Spleen (tissue), 11 donors: ENCODE measurements around the gene CSTPP1. TPM values are rescaled to one million over a fixed set of nuclear protein-coding genes. Genes with fewer than 3 reads are reported as not detected.

Experiments used
- DNase-seq: peaks from one replicate; pipeline ENCODE4 v3.0.0-alpha.2; 2020
- H3K27ac ChIP-seq, 8 donors: fragments of 200-600 bp; sonication (generic) in 7 of 8; 1 replicate in 4 of 8; 2 replicates in 4 of 8; pipeline versions ENCODE4 v1.5.0 to v1.8.0; 2016 to 2021; ENCODE audit warnings: inconsistent platforms in 4 of 8, mild to moderate bottlenecking in 4 of 8, moderate library complexity in 1 of 8
- H3K27me3 ChIP-seq, 7 donors: fragments of 200-600 bp; sonication (generic) in 6 of 7; replicated peaks in 1 of 7; 1 replicate in 4 of 7; 2 replicates in 3 of 7; pipeline versions ENCODE4 v1.5.0 to v1.8.0; 2016 to 2021; ENCODE audit warnings: inconsistent platforms in 3 of 7, mild to moderate bottlenecking in 1 of 7
- H3K36me3 ChIP-seq, 6 donors: fragments of 200-600 bp; sonication (generic) in 5 of 6; 1 replicate in 4 of 6; 2 replicates in 2 of 6; pipeline versions ENCODE4 v1.5.0 to v1.8.0; 2016 to 2021; ENCODE audit warnings: inconsistent platforms in 2 of 6
- H3K4me1 ChIP-seq, 6 donors: fragments of 200-600 bp; sonication (generic) in 5 of 6; 1 replicate in 3 of 6; 2 replicates in 3 of 6; pipeline versions ENCODE4 v1.5.0 to v1.8.0; 2016 to 2021; ENCODE audit warnings: inconsistent platforms in 3 of 6
- H3K4me3 ChIP-seq, 8 donors: fragments of 200-600 bp; sonication (generic) in 7 of 8; 1 replicate in 4 of 8; 2 replicates in 4 of 8; pipeline versions ENCODE4 v1.5.0 to v1.8.0; 2016 to 2021; ENCODE audit warnings: inconsistent platforms in 4 of 8, mild to moderate bottlenecking in 4 of 8, moderate library complexity in 2 of 8
- H3K9me3 ChIP-seq, 8 donors: fragments of 200-600 bp; sonication (generic) in 7 of 8; 1 replicate in 4 of 8; 2 replicates in 4 of 8; pipeline versions ENCODE4 v1.5.0 to v1.8.0; 2016 to 2021; ENCODE audit warnings: inconsistent platforms in 4 of 8
- POLR2A ChIP-seq, 3 donors: fragments of 450-650 bp; IDR thresholded peaks; one replicate each; pipeline ENCODE4 v1.5.1; 2017; ENCODE audit warnings: antibody characterized with exemption in 3 of 3, mild to moderate bottlenecking in 1 of 3
- POLR2AphosphoS5 ChIP-seq, 3 donors: sonication (generic); formaldehyde crosslinking; IDR thresholded peaks; one replicate each; pipeline ENCODE4 v1.5.1; 2017; ENCODE audit warnings: antibody characterized with exemption in 3 of 3
- WGBS, 5 donors: extraction: QIAGEN DNeasy Blood & Tissue Kit in 3 of 5; methylation state at CpG; one replicate each; pipeline versions ENCODE4 v1.1.5 to v1.1.7; 2013 to 2018; 5-methylcytosine and 5-hydroxymethylcytosine counted together
- intact Hi-C: fragments of 100-400 bp; cut with DNase I; formaldehyde crosslinking; loops from one replicate; pipeline ENCODE4 v1.15.0; 2023; ENCODE audit warnings: low total_unique reads
- polyA plus RNA-seq, 3 donors: library from polyadenylated mRNA; stranded (reverse); fragments of 200-250 nt; gene quantifications; one replicate each; pipeline ENCODE4 v1.2.1, GENCODE V29; 2013
- total RNA-seq, 7 donors: library from RNA; depleted of rRNA in 3 of 7; stranded (reverse); fragments of >200 nt in 3 of 7; fragmentation: NEBNext Ultra II Directional in 4 of 7; extraction: Animal tissue kit (Norgen Biotek cat#: 25700) in 4 of 7; gene quantifications; one replicate each; pipeline versions ENCODE4 v1.1.0 to v1.2.1, GENCODE V29; 2016 to 2021
- TF ChIP-seq, protein P1 (sequence below), 11 experiments: fragments of 200-600 bp in 7 of 11; fragments of 450-650 bp in 4 of 11; sonication (generic) in 4 of 11; IDR thresholded peaks in 8 of 11; conservative IDR thresholded peaks in 3 of 11; 1 replicate in 7 of 11; 2 replicates in 4 of 11; pipeline versions ENCODE4 v1.4.0 to v1.8.0; 2016 to 2021; ENCODE audit warnings: antibody characterized with exemption in 11 of 11, inconsistent platforms in 4 of 11, mild to moderate bottlenecking in 1 of 11
- donor health status: healthy with polysubstance abuse.
- donor health status: DM: no; HTN: no; CAD: no; lungs with moderate emphysema.
- donor health status: DM: no; HTN: no; CAD: no.
- donor health status: Bipolar disorder and iron deficiency.
- donor health status: healthy.
- donor health status: DM: no; HTN: no; CAD: no.
- donor health status: DM: yes; HTN: yes; CAD: no.

The CSTPP1 gene
- total and polyA plus RNA-seq, 10 donors, result 8.6 to 23.0 (median 14.4) TPM

DNA sequence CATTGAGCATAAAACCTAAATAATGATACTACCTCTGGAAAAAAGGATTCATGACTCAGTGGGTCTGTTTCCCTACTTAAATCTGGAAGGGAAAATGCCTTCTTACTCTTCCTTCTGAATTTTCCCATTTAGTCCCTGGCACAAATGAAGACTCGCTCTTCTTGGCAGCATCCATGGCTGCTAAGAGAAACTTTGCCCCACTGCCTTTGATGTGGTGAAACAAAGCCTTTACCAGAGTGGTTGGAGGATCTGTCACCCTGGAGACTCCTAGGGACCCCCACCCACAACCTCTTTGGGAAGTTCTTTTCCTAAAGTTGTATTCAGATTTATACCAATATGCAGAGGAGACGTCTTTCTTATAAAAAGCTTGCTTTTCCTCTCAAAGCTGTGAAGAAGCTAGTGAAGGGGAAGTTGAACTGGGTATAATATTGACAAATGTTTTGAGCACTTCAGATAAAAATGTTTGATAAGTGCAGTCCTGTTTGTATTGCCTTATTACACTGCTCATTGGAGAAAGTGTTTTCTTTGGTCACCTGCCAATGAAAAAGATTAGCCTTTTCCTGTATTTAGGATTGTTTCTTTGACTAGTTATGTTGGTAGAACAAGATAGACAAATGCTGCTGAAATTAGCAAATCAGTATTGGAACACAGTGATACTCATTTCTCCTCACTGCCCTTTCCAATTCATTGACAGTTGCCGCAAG, 162.8 kb downstream of the CSTPP1 start:
- Histone ChIP-seq H3K4me1 (no peaks in the 10 kb centered on the region), H3K9me3 (no peaks in the 10 kb centered on the region), H3K4me3 (no peak overlapping the region), H3K36me3 (no peaks in the 10 kb centered on the region), H3K27me3 (no peaks in the 10 kb centered on the region), H3K27ac (no peak overlapping the region)
- DNase-seq, result no peak
- intact Hi-C loops, result no loop called here
- 81 to 88% (median 83%) methylated on average over 3 of the region's 3 CpGs for whole genome bisulfite sequencing, 5 donors
- TF ChIP-seq POLR2A (IDR thresholded peaks at IDR 0.05) (no peak), POLR2AphosphoS5 (IDR thresholded peaks at IDR 0.05) (no peak)
- TF ChIP-seq, protein P1, sequence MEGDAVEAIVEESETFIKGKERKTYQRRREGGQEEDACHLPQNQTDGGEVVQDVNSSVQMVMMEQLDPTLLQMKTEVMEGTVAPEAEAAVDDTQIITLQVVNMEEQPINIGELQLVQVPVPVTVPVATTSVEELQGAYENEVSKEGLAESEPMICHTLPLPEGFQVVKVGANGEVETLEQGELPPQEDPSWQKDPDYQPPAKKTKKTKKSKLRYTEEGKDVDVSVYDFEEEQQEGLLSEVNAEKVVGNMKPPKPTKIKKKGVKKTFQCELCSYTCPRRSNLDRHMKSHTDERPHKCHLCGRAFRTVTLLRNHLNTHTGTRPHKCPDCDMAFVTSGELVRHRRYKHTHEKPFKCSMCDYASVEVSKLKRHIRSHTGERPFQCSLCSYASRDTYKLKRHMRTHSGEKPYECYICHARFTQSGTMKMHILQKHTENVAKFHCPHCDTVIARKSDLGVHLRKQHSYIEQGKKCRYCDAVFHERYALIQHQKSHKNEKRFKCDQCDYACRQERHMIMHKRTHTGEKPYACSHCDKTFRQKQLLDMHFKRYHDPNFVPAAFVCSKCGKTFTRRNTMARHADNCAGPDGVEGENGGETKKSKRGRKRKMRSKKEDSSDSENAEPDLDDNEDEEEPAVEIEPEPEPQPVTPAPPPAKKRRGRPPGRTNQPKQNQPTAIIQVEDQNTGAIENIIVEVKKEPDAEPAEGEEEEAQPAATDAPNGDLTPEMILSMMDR (IDR thresholded peaks at IDR 0.05 in 8 of 11, conservative IDR thresholded peaks at IDR 0.05 in 3 of 11), result no peak

DNA sequence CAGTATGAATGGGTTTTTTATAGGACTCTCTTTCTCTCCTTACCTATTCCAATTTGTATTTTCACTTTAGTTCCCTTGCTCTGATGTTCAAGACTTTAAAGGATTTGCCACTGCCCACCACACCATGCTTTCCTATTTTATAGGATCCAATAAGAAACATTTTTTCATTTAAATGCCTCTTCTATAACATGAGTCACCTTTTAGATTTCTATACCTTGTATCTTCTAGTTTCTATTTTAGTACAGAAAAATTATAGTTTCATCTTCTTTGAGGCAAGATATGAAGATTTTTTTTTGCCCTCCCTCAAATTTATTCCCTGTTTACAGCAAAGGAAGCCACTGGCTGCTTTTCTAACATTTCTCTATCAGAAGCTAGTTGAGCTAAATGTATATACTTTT, 163.4 kb downstream of the CSTPP1 start:
- Histone ChIP-seq H3K36me3 (no peaks in the 10 kb centered on the region), H3K27ac (no peak overlapping the region), H3K4me3 (no peak overlapping the region), H3K4me1 (no peaks in the 10 kb centered on the region), H3K9me3 (no peaks in the 10 kb centered on the region), H3K27me3 (no peaks in the 10 kb centered on the region)
- DNase-seq, result no peak
- TF ChIP-seq POLR2A (IDR thresholded peaks at IDR 0.05) (no peak), POLR2AphosphoS5 (IDR thresholded peaks at IDR 0.05) (no peak)
- TF ChIP-seq, protein P1 (IDR thresholded peaks at IDR 0.05 in 8 of 11, conservative IDR thresholded peaks at IDR 0.05 in 3 of 11), result no peak
- intact Hi-C loops, result no loop called here

DNA sequence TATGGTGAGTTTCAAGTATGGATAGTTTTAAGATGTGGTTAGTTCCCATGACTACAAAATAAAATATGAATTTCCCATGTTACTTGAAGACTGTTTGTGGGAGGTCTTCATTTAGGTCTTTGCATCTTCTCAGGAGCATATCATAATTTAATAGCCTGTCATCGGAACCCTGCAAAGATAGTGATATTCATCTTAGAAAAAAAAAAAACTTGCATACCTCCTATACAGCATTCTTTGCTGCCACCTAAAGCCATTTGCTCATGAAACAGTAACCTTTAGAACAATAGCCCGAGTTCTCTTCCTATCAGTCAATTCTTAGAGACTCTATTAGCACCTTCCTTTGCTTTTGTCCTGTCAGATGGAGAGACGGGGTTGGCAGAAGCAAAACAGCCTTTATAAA, 164.8 kb downstream of the CSTPP1 start:
- no peaks in the 10 kb centered on the region for H3K4me1 ChIP-seq
- intact Hi-C loops, result no loop called here
- 85 to 95% (median 89%) methylated on average over 3 of the region's 3 CpGs for WGBS, 5 donors
- no peaks in the 10 kb centered on the region for H3K9me3 ChIP-seq
- H3K36me3 ChIP-seq, result no peaks in the 10 kb centered on the region
- no peak for DNase-seq
- no peaks in the 10 kb centered on the region for H3K27me3 ChIP-seq
- TF ChIP-seq, protein P1 (IDR thresholded peaks at IDR 0.05 in 8 of 11, conservative IDR thresholded peaks at IDR 0.05 in 3 of 11), result no peak
- no peak for TF ChIP-seq POLR2AphosphoS5 (IDR thresholded peaks at IDR 0.05)
- no peak for TF ChIP-seq POLR2A (IDR thresholded peaks at IDR 0.05)
- H3K4me3 ChIP-seq, result no peak overlapping the region
- no peak overlapping the region for H3K27ac ChIP-seq

DNA sequence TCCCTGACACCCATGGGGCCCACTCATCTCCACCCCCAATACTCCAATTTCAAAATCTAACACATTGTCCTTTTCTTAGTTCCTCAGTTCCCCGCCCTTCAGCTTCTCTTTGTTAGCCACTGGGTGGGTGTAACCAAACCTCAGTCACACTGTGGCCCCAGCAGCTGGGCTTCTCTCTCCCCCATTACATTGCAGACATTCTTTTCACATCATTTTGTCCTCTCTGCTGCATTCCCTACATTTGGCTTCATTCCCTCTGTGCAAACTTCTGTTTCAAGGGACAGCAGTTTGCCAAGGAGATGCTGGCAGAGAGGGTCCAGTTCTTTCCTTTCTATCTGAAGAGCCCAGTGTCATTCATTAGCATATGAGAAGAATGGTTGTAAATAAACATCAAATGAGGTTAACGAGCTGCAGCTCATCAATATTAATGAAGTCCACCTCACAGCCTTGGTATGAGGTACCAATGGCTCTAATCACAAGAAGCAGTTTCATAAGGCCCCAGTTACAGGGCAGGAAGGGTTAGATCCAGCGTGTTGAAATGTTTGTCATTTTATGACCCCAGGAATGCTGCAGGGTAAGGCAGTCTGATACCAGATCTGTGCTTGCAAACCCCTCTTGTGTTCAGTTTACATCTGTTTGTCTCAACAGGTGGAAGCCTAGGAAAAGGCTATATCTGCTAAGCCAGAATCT, 167.8 kb downstream of the CSTPP1 start:
- intact Hi-C loops, result no loop called here
- H3K36me3 ChIP-seq, result no peaks in the 10 kb centered on the region
- H3K27me3 ChIP-seq, result no peaks in the 10 kb centered on the region
- no peaks in the 10 kb centered on the region for H3K9me3 ChIP-seq
- no peaks in the 10 kb centered on the region for H3K4me1 ChIP-seq
- no peak for TF ChIP-seq POLR2AphosphoS5 (IDR thresholded peaks at IDR 0.05)
- H3K4me3 ChIP-seq, result no peak overlapping the region
- no peak for DNase-seq
- H3K27ac ChIP-seq, result no peak overlapping the region
- WGBS, 5 donors, result 71 to 85% (median 78%) methylated on average over 3 of the region's 3 CpGs
